ENCODE data around the gene UBE2F.
"Not testable (repeated sequence)": the region's sequence is repeated elsewhere in the genome, so short reads cannot be mapped to it uniquely, and the experiment has no call there.

The UBE2F gene

DNA sequence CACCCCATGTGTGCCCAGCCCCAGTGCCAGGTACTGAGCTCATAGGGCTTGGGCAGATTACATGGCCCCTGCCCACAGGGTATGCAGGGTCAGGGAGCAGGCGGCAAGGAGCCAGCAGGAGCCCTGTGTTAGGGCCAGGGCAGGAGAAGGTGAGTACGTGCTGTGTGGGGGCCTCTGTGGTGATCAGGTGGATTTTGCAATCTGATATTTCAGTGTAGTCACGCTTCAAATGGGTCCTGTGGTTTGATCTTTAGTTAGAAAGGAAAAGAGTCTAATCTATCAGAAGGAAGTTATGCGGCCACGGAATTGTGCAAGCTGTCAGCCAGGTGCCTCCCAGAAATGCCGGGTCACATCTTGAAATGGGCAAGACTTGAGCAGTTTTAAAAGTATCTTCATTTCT, 13.9 kb downstream of the UBE2F start:
- peak; percentile 67 for DNase-seq

GRCh38 chr2:237981621-237982020, 14.8 kb downstream of the UBE2F start:
- not testable (repeated sequence) for DNase-seq

GRCh38 chr2:237982039-237982725, 15.4 kb downstream of the UBE2F start:
- no peak for DNase-seq

GRCh38 chr2:237983922-237984321, 17.1 kb downstream of the UBE2F start:
- DNase-seq: no peak

GRCh38 chr2:237987268-237987667, 20.5 kb downstream of the UBE2F start:
- no peak for DNase-seq

- no peak for DNase-seq
Observed at GRCh38 chr2:237993701-237994100, 26.9 kb downstream of the UBE2F start.

GRCh38 chr2:237995036-237995435, 28.2 kb downstream of the UBE2F start:
- DNase-seq: no peak

DNA sequence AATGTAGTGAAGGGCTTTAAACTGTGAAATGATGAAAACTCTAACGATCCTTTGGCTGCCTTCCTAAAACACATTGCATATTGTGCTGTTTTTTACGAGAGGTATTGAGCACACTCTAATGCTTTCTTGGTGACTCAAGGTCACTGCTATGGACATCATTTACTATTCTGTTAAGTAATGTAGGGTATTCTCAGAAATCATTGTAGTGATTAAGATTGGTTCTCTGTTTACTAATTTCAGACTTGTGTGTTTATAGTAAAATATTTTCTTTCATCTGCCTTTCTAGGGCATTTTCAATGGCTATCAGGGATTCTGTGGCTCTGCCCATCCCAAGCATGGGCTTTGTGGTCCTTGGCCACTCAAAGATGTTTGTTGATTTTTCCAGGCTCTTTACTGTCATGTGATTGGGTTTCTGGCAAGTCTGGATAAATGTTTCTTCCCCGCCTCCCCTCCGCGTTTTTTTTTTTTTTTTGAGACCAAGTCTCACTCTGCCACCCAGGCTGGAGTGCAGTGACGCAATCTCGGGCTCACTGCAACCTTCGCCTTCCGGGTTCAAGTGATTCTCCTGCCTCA, 29.3 kb downstream of the UBE2F start:
- DNase-seq: no peak

DNA sequence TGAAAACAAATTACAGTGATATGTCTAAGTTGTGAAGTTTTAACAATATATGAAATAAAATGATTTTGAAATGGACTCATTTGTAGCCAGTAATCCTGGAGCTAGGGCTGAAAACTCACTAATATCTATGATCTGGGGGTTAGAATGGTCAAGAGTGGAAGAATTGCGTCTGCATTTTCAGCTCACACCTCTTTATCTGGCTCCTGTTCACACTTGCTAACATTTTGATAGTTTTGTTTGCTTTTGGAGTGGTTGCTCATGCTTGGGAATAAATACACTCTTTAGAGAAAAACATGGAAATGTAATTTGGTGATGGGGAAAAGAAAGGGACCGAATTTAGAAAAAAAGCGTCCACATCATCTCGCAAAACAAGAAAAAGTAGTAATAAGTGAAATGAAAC, 30.7 kb downstream of the UBE2F start:
- DNase-seq: no peak

DNA sequence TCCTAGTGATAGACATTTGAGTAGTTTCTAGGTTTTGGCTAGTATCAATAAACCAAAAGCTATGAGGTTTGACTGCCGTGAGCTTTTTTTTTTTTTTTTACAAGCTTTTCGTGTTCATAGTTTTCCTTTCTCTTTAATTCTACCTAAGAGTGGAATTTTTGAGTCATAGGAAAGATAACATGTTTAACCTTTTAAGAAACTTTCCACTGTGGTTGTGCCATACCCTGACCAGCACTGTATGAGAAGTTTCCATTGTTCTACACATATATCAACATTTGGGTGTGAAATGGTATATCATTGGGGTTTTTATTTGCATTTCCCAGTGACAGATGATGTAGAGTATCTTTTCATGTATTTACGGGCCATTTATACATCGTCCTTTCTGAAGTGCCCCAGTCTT, 31.7 kb downstream of the UBE2F start:
- no peak for DNase-seq

GRCh38 chr2:238003234-238004031, 36.6 kb downstream of the UBE2F start:
- DNase-seq: no peak

DNA sequence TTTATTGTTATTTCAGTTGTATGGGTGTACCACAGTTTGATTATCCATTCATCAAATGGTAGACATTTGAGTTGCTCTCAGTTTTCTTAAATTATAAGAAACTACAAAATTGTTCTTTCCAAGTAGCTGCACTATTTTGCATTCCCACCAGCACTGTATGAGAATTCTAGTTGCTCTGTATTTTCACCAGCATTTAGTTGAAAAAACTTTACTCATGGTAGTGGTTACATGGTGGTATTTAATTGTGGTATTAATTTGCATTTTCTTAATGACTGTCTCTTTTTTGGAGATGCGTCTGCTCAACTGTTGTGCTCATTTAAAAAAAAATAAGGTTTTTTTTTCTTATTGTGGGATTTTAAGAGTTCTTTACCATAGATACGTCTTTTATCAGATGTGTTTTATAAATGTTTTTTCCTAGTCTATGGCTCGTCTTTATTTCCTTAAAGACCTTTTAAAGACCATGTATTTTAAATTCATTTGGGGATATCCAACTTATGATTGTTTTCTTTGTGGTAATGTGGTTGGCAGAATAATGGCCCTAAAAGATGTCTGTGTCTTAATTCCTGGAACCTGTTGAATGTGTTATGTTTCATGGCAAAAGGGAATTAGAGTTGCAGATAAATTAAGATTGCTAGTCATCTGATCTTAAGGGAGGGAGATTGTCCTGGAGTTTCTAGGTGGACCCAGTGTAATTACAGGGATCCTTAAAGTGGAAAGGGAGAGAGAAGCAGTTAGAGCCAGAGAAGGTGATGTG, 37.4 kb downstream of the UBE2F start:
- DNase-seq: no peak

GRCh38 chr2:238005528-238005927, 38.7 kb downstream of the UBE2F start:
- no peak for DNase-seq

GRCh38 chr2:238006510-238006909, 39.7 kb downstream of the UBE2F start:
- no peak for DNase-seq

GRCh38 chr2:238007924-238008323, 41.1 kb downstream of the UBE2F start:
- DNase-seq: no peak

GRCh38 chr2:238009563-238009962, 42.7 kb downstream of the UBE2F start:
- DNase-seq: no peak

DNA sequence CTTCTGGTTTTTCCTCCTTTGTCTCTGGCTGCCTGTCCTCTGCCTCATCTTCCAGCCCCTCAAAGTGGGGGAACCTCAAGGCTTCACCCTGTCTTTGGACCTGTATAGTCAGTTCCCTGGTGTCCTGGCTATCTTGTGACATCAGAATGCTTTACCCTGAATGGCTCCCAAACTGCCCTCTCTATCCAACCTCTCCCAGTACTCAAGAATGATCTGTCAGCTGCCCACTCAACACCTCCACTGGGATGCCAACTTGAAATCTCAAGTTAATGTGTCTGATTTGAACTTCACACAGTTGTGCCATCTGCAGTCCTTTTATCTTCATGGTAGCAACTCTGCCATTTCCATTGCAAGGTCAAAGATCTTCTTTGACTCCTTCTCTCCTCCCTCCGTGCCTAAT, 43.8 kb downstream of the UBE2F start:
- no peak for DNase-seq

- DNase-seq: no peak
Observed at GRCh38 chr2:238013806-238014205, 47.0 kb downstream of the UBE2F start.

DNA sequence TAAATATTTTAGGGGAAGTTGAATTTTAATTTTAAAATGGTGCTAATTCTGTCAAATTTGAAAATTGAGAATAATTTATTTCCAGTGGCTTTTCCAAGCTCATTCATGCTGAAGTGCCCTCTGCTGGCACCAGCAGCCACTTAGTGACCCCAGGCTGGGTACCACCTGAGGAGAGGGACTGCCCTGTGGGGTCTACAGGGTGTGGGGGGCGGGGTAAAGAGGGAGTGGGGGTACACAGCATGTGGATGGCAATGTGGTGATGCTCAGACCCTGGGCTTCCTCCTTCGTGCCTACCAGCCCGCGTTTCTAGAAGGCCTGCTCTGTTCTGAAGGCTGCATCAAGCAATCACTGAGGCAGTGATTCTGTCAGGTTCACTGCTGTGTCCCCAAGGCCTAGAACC, 48.9 kb downstream of the UBE2F start:
- DNase-seq: no peak

GRCh38 chr2:238016526-238016925, 49.7 kb downstream of the UBE2F start:
- DNase-seq: no peak

DNA sequence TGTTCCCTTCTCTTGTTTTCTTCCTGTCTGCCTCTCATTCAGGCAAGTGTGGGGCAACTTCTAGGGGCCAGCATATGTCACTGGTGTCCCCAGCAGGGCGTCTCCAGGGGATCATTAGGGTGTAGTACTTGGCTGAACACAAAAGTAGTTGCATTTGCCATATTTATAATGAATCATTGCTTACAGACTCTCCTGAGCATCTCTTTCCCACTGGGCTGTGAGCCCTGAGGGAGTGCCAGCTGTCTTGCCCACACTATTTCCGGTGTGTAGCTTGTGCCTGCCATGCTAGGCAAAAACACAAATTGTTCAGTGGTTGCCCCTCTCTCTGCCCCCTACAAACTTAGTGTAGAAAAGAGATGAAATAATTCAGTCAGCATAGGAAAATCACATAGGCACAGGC, 53.1 kb downstream of the UBE2F start:
- no peak for DNase-seq

- DNase-seq: no peak
Observed at GRCh38 chr2:238020816-238021215, 54.0 kb downstream of the UBE2F start.

GRCh38 chr2:238021327-238021726, 54.5 kb downstream of the UBE2F start:
- no peak for DNase-seq

Measured in NK-92 treated with Interleukin-12 subunit alpha and Interleukin-12 subunit beta, amount 100 ng/mL, for 24 hours (cell line).